ENCODE measurements around the gene CEP295NL.

The CEP295NL gene

GRCh38 chr17:78898947-78899346 lies 4.1 kb downstream of the CEP295NL start:
- Histone ChIP-seq H3K27me3 (ENCODE audit: insufficient read depth, low read length) (peaks cover 8% of the 10 kb centered on the region), H2AFZ (ENCODE audit: low read length) (no peak overlapping the region), H3K4me1 (ENCODE audit: insufficient read depth, low read length, severe bottlenecking) (no peaks in the 10 kb centered on the region), H4K20me1 (ENCODE audit: insufficient read depth, low read length) (no peaks in the 10 kb centered on the region), H3K9me2 (ENCODE audit: low read depth, low read length) (no peaks in the 10 kb centered on the region), H3K4me2 (ENCODE audit: low read length) (no peak overlapping the region), H3K9me3 (ENCODE audit: low read length) (no peaks in the 10 kb centered on the region), H3K4me3 (ENCODE audit: low read depth, low read length, poor library complexity, severe bottlenecking) (no peak overlapping the region), H3K27ac (ENCODE audit: low read depth, low read length, poor library complexity, severe bottlenecking) (no peak overlapping the region), H3K79me2 (ENCODE audit: insufficient read depth, low read length) (no peaks in the 10 kb centered on the region), H3K36me3 (ENCODE audit: insufficient read depth, low read length) (no peaks in the 10 kb centered on the region), H3K9ac (ENCODE audit: low read length) (no peak overlapping the region), H3F3A (ENCODE audit: insufficient read depth, low read length) (no peaks in the 10 kb centered on the region)
- TF ChIP-seq, protein P1, sequence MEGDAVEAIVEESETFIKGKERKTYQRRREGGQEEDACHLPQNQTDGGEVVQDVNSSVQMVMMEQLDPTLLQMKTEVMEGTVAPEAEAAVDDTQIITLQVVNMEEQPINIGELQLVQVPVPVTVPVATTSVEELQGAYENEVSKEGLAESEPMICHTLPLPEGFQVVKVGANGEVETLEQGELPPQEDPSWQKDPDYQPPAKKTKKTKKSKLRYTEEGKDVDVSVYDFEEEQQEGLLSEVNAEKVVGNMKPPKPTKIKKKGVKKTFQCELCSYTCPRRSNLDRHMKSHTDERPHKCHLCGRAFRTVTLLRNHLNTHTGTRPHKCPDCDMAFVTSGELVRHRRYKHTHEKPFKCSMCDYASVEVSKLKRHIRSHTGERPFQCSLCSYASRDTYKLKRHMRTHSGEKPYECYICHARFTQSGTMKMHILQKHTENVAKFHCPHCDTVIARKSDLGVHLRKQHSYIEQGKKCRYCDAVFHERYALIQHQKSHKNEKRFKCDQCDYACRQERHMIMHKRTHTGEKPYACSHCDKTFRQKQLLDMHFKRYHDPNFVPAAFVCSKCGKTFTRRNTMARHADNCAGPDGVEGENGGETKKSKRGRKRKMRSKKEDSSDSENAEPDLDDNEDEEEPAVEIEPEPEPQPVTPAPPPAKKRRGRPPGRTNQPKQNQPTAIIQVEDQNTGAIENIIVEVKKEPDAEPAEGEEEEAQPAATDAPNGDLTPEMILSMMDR (IDR thresholded peaks at IDR 0.05; ENCODE audit: low read length), result no peak
- TF ChIP-seq EZH2 (IDR thresholded peaks at IDR 0.05; ENCODE audit: borderline replicate concordance, low read length), result no peak

- no peaks in the 10 kb centered on the region for H4K20me1 ChIP-seq (ENCODE audit: insufficient read depth, low read length)
- H3K4me1 ChIP-seq (ENCODE audit: insufficient read depth, low read length, severe bottlenecking), result no peaks in the 10 kb centered on the region
- no peak for TF ChIP-seq EZH2 (IDR thresholded peaks at IDR 0.05; ENCODE audit: borderline replicate concordance, low read length)
- TF ChIP-seq, protein P1 (IDR thresholded peaks at IDR 0.05; ENCODE audit: low read length), result no peak
- H2AFZ ChIP-seq (ENCODE audit: low read length), result no peak overlapping the region
- no peaks in the 10 kb centered on the region for H3K9me3 ChIP-seq (ENCODE audit: low read length)
- no peaks in the 10 kb centered on the region for H3K79me2 ChIP-seq (ENCODE audit: insufficient read depth, low read length)
- H3F3A ChIP-seq (ENCODE audit: insufficient read depth, low read length), result no peaks in the 10 kb centered on the region
- H3K36me3 ChIP-seq (ENCODE audit: insufficient read depth, low read length), result no peaks in the 10 kb centered on the region
- H3K4me3 ChIP-seq (ENCODE audit: low read depth, low read length, poor library complexity, severe bottlenecking), result no peak overlapping the region
- no peaks in the 10 kb centered on the region for H3K9me2 ChIP-seq (ENCODE audit: low read depth, low read length)
- no peak overlapping the region for H3K9ac ChIP-seq (ENCODE audit: low read length)
- peaks cover 5% of the 10 kb centered on the region for H3K27me3 ChIP-seq (ENCODE audit: insufficient read depth, low read length)
- no peak overlapping the region for H3K27ac ChIP-seq (ENCODE audit: low read depth, low read length, poor library complexity, severe bottlenecking)
- no peak overlapping the region for H3K4me2 ChIP-seq (ENCODE audit: low read length)
Measured at GRCh38 chr17:78898075-78898836, 4.7 kb downstream of the CEP295NL start.

- Histone ChIP-seq H3K9me3 (ENCODE audit: low read length) (no peaks in the 10 kb centered on the region), H3K79me2 (ENCODE audit: insufficient read depth, low read length) (no peaks in the 10 kb centered on the region), H3K27me3 (ENCODE audit: insufficient read depth, low read length) (peaks cover under 1% of the 10 kb centered on the region), H3K27ac (ENCODE audit: low read depth, low read length, poor library complexity, severe bottlenecking) (no peak overlapping the region), H3K36me3 (ENCODE audit: insufficient read depth, low read length) (no peaks in the 10 kb centered on the region), H3K4me3 (ENCODE audit: low read depth, low read length, poor library complexity, severe bottlenecking) (no peak overlapping the region), H3K9me2 (ENCODE audit: low read depth, low read length) (no peaks in the 10 kb centered on the region), H3K4me1 (ENCODE audit: insufficient read depth, low read length, severe bottlenecking) (no peaks in the 10 kb centered on the region), H3K9ac (ENCODE audit: low read length) (no peak overlapping the region), H4K20me1 (ENCODE audit: insufficient read depth, low read length) (no peaks in the 10 kb centered on the region), H2AFZ (ENCODE audit: low read length) (no peak overlapping the region), H3F3A (ENCODE audit: insufficient read depth, low read length) (no peaks in the 10 kb centered on the region), H3K4me2 (ENCODE audit: low read length) (no peak overlapping the region)
- TF ChIP-seq, protein P1 (IDR thresholded peaks at IDR 0.05; ENCODE audit: low read length), result no peak
Measured at GRCh38 chr17:78897664-78898047, 5.3 kb downstream of the CEP295NL start.
